Measurements from ENCODE around the gene SRSF8.

SRSF8 gene

DNA sequence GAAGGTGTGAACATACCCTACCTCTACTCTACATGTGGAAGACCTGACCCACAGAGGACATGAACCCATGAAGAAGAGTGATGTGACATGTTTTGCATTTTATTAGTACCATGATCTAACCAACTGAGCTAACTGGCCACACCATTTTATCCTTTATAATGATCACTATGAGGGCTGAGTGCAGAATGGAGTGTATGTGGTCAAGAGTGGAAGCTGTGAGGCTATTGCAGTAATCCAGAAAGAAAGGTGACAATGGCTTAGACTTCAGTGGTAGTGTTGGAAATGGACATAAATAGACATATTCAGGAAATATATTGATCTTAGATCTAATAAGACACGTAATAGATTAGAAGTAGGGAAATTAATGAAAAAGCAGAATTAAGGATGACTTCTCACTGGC, 3.8 kb downstream of the SRSF8 start:
- no peak for DNase-seq (ENCODE audit: low read depth)

DNA sequence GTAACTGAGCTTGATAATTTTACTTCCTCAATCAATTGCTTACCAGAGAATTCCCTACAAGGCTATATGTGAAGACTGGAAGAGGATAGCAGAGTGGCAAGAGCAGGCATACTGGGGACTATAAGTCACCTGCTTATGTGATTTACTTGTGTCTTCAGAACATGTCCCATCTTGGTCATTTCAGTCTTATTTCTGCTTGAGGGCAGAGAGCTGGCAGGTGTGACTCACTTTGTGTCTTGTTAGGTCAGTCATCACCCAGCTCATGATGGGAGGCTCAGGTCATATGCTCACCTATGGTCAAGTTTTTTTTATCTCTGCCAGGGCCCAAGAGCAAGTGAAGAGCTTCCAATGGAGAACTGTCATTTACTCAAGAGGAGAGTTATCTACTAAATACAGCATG, 6.2 kb downstream of the SRSF8 start:
- DNase-seq (ENCODE audit: low read depth): no peak

DNA sequence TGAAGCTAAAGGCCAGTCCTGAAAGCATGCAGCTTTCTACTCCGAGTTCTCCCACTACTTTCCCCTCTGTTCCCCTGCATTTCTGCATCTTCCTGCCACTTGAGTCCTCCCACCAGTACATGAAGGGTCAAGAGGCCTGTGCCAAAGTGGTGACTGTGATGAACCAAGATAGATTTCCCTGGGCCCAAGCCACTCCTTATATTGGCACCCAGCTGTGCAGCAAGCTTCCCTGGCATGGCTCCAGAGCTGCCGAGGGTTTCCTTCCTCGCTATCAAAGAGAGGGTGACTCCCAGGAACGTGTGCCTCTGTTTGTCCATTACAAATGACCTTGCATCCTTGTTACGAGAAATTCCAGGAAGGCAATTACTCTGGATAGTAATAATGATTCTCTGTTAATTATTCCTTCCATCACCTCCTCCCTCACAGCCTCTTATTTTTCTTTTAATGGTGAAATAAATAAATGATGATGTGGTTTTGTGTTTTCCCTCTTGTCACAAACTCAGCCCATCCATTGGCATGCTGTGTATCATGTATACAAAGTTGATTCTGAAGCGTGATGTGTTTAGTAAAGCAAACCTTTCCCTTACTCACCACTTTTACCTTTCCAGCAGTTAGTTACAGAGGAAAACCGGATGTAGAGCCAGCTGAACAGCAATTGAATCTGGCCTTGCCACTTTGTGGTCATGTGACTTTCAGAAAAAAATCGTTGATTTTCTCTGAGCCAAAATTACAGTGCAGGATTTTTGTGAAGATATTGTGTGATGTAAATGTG, 8.3 kb downstream of the SRSF8 start:
- DNase-seq (ENCODE audit: low read depth): no peak

DNA sequence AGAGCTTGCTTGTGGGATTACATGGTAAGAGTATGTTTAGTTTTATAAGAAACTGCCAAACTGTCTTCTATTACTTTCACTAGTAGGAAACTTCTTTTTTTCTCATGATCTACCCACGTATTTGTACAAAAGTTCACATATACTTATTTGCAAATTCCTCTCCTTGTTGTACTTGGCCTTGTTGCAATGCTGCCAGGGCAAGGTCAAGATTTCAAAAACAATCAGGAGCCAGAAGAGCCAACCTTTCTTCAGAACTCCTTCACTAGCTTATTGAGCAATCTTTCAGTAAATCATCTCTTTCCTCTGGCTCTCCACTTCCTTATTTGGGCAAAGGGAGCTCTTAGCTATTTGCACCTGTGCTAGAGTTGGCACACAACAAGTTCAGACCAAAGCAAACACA, 9.7 kb downstream of the SRSF8 start:
- DNase-seq (ENCODE audit: low read depth): no peak

DNA sequence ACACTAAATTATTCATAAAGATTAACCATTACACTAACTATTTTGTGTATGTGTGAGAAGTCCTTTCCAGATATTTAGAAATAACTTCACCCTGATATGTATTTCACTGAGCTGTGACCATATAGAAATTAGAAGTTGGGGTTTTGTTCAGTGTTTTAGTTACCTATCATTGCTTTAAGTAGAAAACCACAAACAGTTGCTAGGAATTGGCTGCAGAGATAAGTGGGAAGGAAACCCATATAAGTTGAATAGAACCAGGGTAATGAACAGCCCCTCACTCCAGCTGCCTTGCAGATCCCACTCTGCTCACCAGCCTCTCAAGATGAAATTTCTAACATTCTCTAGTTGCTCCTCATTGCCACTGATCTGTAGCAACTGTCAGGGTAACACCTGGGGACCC, 10.3 kb downstream of the SRSF8 start:
- DNase-seq (ENCODE audit: low read depth): no peak

DNA sequence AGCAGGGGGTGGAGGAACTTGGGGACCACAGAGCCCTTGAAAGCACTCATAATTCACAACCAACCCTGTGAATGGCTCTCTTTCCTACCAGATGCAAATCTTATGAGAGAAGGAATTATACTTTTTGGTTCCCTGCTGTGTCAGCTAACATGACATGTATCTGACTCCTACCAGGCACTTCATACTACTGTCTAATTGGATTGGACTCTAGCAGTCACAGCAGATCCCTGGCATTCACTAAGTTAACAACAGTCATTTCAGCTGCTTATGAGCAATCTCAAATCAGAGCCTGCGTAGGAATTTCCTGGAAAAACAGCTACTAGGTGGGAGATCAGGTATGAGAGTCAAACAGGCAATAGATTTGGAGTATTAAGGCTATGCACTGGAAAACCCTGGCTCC, 11.8 kb downstream of the SRSF8 start:
- no peak for DNase-seq (ENCODE audit: low read depth)

DNA sequence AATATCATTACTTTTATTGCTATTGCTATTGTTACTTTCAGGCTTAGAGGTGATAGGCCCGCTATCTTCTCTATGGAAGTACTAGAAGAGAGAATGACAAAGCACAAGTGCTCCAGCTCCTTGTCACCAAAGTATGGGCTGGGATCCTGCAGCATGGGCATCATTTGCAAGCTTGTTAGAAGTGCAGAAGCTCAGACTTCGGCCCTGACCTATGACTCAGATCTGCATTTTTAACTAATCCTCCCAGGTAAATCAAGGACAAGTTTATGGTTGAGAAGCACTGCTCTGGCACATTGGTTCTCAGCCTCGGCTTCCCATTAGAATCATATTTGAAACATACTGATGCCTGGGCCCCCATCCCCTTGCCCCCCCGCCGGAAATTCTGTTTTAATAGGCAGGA, 14.3 kb downstream of the SRSF8 start:
- no peak for DNase-seq (ENCODE audit: low read depth)

DNA sequence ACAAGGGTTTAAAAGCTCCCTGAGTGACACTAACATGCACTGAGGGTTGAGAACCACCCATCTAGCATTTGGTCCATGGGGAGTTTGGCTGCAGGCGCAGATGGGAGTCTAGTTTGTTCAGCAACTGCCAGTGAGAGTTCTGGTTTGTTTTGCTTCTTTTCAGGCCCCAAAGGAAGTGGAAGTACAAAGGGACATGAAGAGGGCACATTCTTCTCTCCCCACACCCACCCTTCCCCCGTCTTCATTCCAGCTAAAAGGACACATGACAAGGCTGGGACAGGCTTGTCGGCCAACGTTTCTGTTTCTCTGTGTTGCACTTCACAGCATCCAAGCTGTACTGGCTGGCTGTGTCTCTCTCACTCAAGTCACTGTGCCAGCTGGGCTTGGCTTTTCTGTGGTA, 14.7 kb downstream of the SRSF8 start:
- DNase-seq (ENCODE audit: low read depth): no peak

DNA sequence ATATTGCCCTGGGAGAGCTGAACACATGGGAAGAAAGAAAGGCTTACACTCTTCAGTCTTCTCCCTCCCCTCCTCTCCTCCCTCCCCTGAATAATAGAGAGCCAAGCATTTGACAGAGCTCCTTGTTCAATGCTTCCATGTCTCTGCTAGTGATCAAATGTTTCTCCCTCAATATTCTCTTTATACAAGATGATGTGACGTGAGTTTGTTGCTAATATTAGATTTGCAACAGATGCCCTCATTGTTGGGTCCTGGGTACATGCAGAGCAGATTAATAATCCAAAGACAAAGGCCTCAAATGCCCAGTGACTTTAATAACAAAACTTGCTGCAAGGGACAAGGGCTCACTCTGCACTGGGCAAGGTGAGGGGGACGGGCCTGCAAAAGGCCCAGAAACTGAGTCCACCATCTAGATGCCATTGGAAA, 15.9 kb downstream of the SRSF8 start:
- no peak for DNase-seq (ENCODE audit: low read depth)

DNA sequence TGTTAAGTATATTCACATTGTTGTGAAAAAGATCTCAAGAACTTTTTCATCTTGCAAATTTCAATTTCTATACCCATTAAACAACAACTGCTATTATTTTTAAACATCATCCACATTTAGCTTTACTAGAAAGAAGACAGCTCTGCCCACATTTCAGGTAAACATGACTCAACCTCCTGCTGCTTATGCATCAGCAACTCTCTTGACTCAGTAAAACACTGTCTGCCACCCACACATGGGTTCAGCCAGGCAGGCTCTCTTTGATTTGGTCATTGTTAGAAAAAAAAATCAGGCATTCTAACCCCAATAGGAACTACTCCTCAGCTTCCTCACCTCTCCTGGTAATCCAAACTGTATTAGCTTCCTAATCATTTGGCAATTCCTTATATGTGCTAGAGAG, 17.8 kb downstream of the SRSF8 start:
- DNase-seq (ENCODE audit: low read depth): peak; percentile 19

DNA sequence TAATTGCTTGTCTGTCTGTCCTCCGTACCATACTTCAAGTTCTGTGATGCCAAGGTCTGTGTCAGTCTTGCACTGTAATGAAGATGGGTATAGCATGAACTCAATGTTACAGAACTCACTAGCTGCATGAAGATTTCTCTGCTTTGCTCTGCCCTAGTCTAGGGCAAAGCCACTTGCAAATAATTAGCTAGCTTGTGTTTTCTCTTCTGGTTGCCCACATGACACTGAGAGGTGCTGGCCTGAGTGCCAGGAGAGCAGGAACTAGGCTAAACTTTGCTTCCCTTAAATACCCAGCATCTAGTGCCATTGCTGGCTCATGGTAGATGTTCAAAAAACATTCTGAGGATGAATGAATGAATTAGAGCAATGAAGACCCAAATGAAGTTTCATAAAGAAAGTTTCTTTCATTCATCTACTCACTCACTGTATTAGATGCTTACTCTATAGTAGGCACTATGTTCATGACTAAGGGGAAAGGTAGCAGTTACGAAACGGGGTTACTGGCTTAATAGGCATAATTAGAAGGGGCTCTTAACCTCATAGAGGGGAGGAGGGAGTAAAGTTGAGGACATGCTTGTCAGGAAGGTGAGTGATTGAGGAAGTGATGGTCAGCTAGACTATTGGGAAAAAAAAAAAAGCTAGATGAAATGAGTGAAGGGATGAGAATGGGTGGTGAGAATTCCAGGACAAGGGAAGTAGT, 18.5 kb downstream of the SRSF8 start:
- no peak for DNase-seq (ENCODE audit: low read depth)

DNA sequence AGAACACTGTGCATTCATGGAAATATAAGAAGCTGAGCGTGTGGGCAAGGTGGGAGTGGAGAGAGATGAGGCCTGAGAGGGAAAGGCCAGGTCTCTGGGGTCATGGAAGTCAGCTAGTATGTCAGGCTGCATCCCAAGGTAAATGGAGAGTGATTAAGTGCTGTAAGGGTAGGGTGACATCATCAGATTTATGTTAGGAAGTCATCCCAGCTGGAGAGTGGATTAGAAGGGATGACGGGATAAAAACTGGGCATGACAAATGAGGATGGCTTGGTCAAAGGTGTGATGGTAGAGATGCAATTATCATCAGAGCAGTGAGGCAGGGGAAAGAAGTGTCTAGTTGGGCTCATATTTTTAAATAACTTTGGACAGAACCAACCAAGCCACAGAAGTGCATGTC, 19.4 kb downstream of the SRSF8 start:
- no peak for DNase-seq (ENCODE audit: low read depth)

DNA sequence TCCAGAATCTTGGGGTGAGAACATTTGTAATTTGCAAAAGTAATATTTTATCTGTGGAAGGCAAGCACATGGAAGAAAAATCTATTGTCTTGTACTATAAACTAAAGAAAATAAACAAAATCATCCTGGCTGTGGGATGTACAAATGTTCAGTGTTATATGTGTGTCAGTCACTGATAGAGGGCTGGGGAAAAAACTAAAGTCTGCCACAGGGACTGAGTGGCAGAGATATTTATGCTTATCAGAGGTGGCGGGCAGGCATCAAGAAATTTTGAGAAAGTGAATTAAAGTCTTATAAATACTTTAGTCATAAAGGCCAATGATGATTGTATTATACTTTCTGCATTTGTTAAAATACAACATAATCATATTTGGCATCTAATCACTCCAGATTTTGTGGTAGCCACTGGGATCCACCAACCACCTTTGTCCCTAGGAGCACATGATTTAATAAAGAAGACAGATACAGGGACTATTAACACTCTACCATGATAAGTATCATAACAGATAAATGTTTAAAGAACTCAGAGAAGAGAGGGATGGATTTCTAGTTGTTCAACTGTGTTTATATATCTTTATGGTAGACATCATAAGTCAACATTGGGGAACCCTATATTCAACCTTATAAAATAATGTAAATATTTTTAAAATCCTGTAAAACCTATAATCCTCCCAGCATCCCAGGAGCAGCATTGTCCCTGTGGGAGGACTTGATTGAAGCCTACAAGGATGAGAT, 20.3 kb downstream of the SRSF8 start:
- no peak for DNase-seq (ENCODE audit: low read depth)

DNA sequence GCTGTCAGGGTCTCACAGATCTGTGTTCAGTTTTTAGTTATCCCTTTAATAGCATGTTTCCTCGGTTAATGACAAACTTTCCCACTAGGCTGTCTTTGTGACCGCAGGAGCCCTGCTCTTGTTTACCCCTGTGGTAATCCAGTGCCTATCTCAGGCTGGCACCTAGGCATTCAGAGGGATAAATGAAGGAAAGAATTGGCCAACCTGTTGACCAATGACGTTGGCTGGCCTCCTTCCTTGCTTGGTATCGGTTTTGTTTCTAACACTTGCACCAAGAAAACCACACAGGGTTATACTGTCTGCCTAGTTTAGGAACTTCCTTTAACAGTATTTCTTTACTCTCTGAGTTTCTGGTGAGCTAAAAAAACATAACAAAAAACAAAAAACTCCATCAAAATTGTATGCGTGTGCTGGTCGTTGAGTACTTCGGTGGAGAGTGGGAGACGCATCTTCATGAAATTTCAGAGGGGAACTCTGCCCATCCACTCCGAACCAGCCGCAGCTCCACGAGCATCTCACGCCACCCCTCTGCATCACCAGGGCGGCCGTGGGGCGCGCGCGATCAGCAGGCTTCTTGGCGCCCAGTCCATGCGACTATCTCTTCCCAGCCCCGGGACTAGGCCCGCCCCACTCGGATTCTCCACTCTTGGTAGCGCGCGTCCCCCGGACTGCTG, 22.4 kb downstream of the SRSF8 start:
- no peak for DNase-seq (ENCODE audit: low read depth)

DNA sequence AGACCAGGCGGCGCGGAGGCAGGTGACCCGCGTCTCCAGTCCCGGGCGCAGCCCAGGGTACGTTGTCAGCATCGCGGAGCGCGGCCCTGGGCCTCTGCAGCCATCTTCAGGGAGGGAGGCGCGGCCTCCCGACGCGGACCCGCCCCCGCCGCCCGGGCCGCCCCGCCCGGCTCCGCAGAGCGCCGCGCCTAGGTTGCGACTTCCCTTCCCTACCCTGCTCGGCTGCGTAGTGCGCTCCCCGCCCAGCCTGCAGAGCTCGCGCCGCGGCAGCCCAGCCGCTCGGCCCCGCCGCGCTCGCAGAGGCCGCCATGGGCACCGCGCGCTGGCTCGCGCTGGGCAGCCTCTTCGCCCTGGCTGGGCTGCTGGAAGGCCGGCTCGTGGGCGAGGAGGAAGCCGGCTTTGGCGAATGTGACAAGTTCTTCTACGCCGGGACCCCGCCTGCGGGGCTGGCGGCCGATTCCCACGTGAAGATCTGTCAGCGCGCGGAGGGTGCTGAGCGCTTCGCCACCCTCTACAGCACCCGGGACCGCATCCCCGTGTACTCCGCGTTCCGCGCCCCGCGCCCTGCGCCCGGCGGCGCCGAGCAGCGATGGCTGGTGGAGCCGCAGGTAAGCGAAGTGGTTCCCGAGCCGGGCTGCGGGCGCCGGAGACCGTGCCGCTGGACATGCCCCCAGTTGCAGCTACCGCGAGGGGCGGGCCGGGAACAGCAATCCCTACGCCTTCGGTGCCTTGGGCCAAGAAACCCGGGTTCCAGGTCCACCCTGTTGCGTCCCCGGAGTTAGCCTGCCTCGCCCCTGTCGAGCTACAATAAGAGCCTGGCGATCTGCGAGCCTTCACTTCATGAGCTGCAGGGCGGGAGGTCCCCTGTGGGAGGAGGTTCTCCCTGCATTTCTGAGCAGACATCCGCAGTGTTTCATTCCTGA, 23.2 kb downstream of the SRSF8 start, which contains the start of gene ENDOD1:
ENDOD1 (plus strand) TSS at position 227 of the 923 bp plus-strand sequence; CDS start at position 309, 82 bp downstream.
- peak; percentile 70 for DNase-seq (ENCODE audit: low read depth)

DNA sequence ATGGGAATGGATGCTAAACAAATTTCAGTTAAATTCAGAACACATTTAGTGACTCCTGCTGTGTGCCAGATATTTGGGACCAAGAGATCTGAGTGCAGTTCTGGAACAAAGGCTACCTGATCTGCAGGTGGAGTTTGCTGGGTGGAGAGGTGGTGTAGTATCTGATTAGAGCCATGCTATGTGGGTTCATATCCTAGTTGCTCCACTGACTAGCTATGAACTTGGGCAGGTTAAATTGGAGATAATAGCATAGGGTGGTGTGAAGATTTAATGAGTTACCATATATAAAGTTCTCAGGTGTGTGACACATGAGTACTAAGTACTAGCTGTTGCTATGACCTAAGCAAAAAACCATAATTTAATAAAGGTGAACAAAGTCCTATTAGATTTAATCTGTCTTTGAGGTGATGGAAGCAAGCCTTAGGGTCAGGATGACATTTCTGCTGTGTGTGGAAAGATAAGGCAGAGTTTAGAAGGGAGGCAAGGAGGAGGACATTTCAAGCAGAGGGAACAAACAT, 25.0 kb downstream of the SRSF8 start:
- DNase-seq (ENCODE audit: low read depth): no peak

DNA sequence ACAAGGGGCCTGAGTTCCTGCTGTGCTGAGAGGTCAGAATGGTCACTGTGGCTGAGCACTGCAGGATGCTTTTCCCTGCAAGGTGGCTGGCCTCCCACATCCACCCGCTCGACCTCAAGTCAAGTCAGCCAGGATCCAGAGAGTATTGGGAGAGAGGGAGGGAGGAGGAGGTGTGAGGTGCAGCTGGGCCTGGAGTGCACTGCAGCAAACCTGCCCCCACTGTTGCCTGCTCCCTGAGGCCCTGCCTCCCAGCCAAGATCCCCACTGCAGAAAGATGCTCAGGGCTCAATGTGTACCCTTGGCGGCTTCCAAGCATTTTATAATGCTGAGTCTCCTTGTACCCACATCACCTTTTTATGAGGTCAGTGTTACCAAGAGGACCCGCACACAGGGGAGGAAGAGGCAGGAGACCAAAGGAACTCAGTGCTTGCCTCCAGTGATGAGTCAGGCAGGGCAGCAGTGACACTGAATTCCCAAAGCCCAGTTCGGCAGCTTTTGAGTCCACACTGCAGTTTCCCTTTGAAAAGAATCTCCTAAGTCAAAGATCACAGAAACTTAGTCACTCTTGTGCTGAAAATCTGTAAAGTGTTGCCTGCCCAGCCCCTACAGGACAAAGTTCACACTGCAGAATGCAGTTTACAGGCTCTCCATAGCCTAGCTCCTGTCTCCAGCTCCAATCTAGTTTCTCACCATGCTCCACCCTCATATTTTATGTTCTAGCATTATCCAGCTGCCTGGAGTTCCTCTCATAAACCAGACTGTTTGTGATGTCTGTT, 26.0 kb downstream of the SRSF8 start:
- DNase-seq (ENCODE audit: low read depth): no peak

DNA sequence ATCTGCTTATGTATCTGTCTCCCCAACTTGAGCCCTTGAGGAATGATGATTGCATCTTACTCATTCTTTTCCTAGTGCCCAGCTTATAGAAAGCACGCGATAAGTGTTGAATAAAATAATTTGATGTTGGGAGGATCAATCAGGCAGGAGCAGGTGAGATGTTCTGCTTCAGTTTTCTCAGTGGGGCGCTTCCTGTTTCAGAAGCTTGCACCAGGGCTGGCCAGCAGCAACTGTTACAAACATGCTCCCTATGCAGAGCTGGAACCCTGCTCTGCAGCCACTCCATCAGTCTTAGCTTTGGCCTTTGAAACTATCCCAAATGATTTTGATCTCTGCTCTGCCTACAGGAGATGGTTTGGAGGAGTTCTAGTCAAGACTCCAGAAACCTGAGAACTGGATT, 26.8 kb downstream of the SRSF8 start:
- no peak for DNase-seq (ENCODE audit: low read depth)

DNA sequence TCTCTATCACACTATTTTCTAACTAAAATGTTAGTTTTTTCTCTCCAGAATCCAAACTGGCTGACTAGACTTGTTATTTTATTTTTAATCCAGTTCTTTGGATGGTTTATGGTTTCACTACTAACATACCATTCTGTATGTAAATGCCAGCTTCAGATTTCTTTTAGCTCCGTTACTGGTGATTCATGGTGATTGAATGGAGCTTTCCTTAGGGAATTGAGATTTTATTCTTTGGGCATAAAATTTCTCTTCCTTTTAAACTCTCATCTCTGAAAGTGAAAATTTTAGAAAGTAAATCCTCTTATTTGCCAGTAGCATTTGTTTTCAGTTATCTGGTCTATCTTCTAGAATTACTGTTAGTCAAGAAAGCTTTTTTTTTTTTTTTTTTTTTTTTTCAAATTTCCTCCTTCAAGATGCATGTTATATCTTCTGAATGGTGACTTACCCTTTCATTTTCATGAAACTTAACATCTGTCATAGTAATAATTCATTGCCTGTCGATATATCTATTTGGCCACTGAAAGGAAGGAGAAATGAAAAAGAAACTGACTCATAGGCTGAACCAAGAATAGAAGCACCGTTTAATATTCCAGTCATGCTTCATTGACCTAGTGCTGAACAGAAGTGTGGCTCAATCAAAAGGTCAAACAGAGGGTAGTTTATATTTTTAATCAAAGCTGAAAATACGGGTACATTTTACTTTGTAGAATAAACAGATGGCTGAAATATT, 29.3 kb downstream of the SRSF8 start:
- DNase-seq (ENCODE audit: low read depth): no peak

DNA sequence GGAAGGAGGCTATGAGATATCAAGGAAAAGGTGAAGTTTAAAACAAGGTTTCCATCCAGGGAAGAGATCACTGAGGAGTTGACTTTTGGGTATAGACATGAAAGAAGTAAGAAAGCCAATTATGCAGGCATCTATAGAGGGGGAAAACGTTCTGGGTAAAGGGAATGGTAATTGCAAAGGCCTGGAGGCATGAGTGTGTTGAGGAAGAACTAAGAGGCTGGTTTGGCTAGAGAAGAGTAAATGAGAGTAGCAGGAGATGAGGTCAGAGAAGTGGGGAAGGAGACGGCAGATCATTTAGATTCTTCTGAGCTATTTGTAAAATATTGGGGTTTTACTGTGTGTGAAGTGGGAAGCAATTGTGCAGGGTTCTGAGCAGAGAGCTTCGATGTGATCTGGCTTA, 30.5 kb downstream of the SRSF8 start:
- no peak for DNase-seq (ENCODE audit: low read depth)

All from stimulated activated CD8-positive, alpha-beta memory T cell treated with anti-CD3 and anti-CD28 coated beads, Interleukin-4, amount 100 ng/mL, for 24 hours (primary cell).